ENCODE results near the gene PADI6.
"Not testable (repeated sequence)": the region's sequence is repeated elsewhere in the genome, so short reads cannot be mapped to it uniquely, and the experiment has no call there.

Gene PADI6

DNA sequence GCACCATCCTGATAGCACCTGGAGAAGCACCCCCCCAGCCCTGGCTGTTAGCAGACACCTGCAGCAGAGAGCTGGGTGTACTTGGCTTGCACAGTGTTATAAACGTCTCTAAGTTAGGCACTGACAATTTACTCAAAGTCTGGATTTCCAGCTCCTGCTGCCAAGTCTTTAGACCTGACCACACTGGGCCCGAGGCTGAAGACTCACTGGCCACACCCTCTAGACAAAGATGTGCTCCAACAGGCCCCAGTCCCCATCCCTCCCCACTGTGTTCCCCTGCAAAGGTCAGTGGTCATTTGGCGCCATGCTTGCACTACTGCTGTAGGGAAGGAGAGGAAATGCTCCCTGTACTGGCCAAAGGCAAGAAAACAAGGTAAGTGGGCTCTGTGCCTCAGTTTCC, 31.1 kb downstream of the PADI6 start:
- DNase-seq (ENCODE audit: insufficient read length, low spot score) = no peak
- FAIRE-seq = no peak

DNA sequence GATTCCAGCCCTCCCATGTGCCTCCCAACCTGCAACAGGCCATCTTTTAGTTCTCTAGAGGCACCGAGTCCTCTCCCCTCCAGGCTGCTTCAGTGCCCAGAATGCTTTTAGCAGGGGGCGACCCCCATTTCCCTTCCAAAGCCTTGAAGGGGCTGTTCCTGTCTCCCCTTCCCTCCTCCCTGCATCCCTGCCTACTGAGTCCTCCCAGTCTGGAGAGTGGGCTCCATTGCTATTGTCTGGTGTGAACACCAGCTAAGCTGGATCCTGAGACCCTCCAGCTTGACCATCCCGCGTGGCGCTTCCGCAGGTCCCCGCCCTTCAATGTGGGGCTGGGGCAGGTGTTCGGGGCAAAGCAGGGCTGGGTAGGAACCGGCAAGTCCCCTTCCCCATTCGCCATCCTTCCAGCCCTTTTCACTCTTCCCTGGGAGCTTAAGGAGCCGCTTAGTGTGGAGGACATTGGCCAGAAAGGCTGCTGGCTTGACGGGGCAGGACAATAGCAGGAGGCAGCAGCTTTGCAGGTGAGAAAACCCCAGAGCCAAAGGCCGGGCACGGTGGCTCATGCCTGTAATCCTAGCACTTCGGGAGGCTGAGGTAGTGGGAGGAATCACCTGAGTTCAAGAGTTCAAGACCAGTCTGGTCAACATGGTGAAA, 32.2 kb downstream of the PADI6 start:
- FAIRE-seq (no peak), DNase-seq (ENCODE audit: insufficient read length, low spot score) (no peak)

DNA sequence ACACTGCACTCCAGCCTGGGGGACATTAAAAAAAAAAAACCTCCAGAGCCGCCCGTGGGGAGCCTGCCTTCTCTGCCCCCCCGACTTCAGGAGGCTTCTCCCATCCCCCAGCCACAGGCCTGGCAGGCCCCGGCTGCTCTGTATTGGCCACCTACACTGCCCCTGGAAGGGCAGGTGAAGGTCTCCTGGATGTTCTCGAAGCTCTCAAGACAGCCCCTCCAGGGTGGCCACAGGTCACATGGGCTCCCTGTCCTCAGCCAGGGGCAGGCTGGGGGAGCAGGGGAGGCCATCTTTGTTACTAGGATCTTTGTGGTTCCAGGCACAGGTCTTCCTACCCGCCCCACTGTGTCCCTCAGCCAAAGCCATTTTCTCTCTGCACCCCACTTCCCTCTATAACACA, 32.8 kb downstream of the PADI6 start:
- FAIRE-seq (no peak), DNase-seq (ENCODE audit: insufficient read length, low spot score) (no peak)

DNA sequence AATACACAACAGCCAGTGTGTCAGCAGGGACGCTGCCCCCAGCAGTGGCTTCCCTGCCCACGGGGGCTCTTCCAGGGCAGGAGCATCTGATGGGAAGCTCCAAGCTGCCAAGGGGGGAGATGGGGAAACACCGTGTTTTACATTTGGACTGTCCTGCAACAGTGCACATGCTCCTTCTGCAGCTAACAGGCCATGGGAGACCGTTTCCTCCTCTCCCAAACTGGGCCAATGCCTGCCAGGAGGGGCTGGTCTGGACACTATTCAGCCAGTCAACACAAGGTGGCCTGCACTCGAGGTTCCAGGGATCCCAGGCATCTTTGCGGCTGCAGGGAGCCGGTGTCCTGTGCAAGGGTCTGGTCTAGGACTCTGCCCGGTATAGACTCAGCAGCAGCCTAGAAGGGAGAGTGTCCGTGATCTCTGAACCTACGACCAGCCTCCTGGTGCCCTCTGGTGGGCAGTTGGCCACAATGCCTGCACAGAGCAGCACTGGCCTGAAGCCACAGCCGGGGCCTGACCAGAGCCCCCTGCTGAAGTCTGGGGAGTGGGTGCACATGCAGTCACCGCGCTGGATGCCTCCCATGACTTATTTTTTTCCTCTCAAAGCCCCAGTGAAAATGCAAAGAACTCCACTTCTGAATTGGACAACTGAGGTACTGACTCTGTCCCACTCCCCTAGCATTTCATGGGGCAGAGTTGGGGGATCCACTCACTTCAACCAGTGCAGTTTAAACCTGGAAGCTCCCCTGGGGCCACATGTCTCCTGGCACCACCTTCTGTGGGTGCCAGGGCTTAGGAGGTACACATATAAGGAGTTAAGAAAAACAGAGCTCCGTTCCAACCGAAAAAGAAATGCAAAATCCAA, 34.1 kb downstream of the PADI6 start:
- FAIRE-seq (no peak), DNase-seq (ENCODE audit: insufficient read length, low spot score) (peak; percentile 70)

DNA sequence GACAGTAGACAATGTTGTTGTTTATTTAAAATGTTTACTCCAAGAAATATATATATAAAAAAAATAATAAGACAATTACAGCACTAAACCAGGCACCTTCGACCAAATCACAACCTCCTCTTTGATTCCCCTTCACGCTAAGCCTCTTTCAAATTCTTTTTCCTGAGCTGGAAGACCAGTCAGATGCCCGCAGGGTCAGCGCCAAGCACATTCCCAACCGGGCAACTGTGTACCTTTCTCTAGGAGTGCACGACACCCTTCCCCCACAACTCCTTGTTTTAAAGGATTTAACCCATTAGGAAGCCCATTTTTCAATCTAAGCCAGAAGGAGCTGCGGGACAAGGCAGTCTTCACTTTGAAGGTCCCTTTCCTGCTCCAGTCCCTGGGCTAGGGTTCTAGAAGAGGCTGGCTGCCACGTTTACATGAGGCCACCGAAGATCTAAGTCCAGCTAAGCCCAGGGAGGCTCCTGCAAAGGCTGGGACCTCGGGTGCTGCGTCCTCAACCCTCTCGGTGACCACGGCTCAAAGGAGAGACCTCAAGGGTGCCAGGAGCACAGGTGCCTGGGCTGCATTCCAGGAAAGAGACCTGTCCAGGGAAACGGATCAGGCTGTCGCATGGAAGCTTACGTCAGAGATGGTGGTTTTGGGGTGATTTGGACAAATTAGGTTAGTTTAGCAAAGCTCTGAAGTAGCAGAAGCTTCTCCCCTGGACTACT, 34.9 kb downstream of the PADI6 start:
- FAIRE-seq; DNase-seq (ENCODE audit: insufficient read length, low spot score): not testable (repeated sequence)

DNA sequence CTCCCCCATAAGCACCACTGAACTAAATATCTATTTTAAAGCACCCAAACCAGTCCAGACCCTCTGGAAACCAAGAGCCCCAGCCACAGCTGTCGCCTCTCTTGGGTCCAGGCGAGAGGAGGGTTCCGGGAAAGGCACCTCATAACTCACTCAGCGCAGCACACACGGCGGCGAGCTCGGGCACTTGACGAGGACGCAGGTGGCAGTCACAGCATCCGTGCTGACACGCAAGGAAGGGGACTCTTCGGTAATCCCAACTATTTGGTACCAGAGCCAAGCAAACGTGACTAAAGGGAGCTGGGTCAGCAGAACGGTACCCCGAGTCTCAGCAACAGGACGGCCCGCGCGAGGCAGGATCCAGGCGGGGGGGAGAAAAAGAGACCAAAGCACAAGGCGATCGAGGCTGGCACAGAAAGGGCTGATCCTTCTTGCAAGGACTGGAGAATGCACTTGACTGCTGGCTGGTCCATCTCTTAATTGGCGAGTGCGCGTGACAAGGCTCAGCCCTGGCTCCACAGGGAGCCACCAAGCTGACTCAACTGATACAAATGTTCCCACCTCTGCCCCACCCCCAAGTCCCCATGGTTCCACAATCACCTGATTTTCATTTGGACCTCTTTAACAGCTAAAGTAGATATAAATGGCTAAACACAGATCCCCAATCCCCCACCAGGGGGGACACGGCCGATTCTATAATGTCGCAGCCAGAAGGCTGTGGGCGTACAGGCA, 36.0 kb downstream of the PADI6 start:
- DNase-seq (ENCODE audit: insufficient read length, low spot score); FAIRE-seq: not testable (repeated sequence)

DNA sequence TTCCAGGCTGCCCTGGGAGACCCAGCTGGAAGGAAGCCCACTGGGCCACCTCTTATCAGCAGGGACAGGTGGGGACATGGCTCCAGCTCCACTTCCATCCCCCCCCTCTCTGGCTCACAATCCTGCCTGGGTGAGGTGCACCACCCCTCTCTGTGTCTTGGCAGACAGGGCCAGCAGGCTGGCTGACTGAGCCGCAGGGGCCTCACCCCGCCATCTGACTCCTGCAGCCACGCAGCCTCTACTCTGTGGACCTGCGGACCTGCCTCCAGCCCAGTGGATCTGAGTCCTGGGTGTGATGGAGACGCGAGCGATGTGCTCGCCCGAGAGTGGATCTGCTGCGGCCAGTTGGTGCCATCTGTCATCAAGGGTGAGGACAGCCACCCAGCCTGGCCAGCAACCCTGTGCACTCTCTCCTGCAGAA, 37.4 kb downstream of the PADI6 start:
- DNase-seq (ENCODE audit: insufficient read length, low spot score) (no peak), FAIRE-seq (no peak)

DNA sequence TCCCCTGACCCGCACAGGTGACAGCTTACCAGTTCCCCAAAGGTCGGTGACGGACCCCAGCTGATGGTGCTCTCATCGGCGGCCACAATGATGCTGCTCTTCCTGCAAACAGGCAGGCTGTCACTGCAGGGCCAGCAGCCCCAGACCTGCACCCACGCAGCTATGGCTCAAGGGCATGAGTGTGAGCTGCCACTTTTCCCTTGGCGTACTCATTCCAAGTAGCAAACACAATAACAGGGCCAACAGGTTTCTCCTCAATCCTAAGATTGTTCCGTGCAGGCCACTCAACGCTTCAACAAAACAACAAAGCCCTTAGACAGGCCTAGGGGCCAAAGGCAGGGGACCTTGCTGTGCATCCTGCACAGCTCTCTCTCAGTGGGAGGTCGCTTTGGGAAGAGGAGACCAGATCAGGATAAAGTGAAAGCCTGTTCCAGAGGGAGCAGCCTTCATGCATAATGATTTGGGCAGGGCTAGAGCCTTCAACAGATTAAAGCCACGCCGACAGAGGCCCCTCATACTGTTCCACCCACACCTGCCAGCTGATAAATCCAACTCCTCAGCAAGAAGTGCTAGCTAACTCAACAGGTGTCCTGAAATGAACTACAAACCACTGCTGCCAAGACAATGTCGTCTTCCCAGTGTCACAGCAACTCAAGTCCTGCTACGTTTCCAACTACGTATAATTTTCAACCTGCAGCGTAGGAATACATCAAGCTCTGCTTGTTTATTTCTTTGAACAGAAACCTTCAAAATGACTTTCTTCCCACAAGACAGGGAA, 40.3 kb downstream of the PADI6 start:
- FAIRE-seq (no peak), DNase-seq (ENCODE audit: insufficient read length, low spot score) (no peak)

DNA sequence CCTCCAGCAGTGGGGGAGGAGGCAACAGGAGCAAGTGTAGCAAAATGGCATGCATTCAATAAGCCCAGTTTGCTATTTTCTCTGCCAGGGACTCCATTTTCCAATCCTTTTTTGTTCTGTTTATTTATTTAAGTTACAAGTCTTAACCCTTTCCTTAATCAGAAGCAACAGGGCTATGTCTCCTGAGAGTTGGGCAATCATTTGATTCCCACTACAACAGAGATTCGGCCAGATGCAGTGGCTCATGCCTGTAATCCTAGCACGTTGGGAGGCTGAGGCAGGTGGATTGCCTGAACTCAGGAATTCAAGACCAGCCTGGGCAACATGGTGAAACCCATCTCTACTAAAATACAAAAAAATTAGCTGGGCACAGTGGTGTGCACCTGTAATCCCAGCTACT, 42.0 kb downstream of the PADI6 start:
- no peak for FAIRE-seq
- DNase-seq (ENCODE audit: insufficient read length, low spot score) = no peak

DNA sequence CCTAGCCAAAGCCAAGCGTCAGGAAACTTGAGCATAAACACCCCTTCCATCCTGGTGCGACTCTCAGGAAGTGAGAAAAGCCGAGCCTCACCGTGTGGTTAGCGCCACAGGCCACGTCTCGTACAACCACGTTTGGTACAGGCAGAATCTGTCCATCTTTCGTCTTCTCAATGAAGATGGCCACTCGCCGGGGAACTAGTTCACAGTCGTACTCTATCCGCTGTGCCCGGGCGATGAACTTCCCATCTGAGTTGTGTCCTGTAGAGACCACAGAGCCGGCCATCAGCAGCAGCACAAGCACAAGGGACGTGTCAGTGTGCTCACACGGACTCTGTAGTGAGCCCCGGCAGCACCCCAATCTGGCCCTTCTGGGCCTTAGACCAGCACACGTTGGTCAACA, 44.4 kb downstream of the PADI6 start:
- FAIRE-seq = no peak
- no peak for DNase-seq (ENCODE audit: insufficient read length, low spot score)

DNA sequence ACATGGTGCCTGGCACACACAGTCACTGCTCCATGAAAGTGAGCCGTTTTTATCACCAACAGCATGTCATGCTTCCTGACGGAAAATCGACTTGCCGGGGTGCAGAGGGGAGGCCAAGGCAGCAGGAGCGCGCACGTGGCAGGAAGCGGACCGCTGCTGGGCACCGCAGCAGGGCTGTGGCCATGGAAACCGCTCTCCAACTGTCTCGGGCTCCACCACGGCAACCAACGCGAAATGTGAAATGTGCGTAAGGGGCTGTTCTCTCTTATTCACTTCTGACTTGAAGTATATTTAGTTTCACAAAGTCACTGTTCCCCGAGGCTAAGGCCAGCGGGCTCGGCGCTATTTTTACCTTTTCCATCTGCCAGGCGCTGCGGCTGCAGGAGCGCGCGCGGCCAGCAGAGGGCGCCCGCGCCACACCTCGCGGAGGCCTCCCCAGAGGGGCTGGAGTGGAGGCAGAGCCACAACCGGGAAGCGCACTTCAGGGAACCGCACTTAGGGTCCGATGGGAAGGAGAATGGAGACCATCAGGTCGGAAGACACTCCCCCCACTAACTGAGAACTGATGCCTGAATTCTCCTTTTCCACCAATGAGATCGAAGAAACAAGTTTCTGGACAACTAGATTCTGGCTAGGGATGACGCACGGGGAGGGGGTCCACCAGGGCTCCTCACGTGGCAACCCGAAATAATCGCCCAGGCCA, 47.8 kb downstream of the PADI6 start:
- FAIRE-seq (peak; percentile 45), DNase-seq (ENCODE audit: insufficient read length, low spot score) (peak; percentile 78)

DNA sequence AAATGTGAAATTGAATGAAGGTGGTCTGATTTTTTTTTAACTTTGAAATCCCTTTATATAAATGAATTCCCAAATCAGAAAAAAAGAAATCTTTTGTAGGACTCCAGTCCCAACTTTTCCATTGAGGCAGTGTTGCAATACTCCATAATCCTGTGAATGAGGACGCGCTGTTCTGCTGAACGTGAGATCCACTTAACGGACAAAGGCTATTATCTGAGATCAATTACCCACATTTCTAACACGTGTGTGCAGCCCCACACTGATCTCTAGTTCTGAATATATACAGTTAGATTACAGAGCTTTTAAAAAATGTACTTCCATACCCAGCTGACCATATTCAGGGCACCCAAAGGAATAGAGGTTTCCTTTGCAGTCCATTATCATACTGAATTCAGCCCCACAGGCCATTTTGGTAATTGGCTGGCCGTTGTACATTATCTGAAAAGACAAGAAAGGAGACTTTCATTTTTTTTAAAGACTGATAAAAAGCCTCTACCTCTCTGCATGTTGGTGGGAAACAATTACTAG, 48.5 kb downstream of the PADI6 start:
- no peak for DNase-seq (ENCODE audit: insufficient read length, low spot score)
- no peak for FAIRE-seq

DNA sequence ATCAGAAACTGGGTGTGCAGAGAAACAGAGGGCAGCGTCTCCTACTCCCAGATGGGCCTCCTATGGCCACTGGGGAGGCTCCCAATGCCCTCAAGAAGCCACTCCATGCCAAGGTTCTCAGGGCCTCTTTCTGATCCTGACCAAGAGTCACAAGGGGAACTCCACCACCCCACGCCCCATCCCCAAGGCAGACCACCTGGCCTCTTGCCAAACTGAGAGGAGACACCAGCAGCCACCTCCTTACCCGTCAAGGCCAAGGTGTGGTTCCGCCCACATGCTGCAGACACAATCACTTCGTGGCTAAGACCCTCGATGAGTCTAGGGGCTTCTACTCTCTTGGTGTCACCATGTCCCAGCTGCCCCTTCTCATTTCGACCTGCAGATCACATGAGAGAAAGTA, 50.5 kb downstream of the PADI6 start:
- DNase-seq (ENCODE audit: insufficient read length, low spot score) (no peak), FAIRE-seq (no peak)

DNA sequence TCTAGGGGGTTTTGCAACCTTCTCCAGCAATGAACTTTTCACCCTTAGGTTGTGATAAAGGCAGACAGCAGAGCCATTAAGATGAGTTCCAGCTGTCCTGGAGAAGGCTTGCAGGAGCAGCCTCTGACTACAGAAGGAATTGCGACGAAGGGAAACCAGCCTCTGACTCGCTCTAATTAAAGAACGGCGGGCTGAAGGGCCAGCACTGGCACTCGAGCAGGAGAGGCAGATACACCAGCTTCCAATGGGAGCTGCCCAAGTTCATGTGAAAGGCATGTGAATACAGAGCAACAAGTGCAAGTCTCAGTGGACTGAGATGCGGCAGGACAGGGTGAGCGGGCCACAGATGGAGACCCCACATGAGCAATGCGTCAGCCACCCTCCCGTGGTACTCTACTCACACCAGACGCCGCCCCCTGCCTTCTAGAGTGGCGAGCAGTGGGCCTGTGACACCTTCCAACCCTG, 51.8 kb downstream of the PADI6 start:
- DNase-seq (ENCODE audit: insufficient read length, low spot score) (no peak), FAIRE-seq (no peak)

DNA sequence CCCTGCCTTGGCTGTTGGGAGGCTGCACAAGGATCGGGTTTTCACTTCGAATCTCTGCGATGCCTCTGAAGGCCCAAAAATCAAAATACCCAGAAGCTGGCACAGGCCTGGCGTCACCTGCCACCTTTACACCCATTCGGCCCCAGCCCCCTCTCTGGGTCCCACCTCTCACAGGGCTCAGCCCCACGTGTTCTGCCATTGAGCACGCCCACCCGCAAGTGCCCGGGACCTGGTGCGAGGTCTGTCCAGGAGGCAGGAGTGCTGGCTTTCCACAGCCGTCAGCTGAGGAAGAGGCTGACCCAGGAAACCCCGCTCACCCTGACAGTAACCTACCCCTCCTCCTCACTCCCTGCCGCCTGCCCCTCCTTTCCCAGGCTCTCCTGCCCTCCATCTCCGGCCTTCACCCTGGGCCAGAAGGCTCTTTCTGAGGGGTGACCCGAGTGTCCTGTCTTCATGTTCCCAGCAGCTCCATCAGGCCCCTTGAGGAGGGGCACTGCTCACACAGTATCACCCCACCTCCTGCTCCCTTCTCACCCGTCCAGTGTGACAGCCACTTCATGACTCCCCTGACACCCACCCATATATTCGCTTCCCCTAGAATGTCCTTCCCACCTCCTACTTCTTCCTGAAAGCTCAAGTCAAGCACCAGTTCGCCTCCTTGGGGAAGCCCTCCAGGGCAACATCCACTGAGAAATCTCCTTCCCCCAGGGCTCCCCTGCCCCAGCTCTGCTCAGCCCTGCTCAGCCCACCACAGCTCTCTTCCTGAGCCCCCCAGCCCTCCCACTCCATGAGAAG, 54.0 kb downstream of the PADI6 start:
- FAIRE-seq = no peak

DNA sequence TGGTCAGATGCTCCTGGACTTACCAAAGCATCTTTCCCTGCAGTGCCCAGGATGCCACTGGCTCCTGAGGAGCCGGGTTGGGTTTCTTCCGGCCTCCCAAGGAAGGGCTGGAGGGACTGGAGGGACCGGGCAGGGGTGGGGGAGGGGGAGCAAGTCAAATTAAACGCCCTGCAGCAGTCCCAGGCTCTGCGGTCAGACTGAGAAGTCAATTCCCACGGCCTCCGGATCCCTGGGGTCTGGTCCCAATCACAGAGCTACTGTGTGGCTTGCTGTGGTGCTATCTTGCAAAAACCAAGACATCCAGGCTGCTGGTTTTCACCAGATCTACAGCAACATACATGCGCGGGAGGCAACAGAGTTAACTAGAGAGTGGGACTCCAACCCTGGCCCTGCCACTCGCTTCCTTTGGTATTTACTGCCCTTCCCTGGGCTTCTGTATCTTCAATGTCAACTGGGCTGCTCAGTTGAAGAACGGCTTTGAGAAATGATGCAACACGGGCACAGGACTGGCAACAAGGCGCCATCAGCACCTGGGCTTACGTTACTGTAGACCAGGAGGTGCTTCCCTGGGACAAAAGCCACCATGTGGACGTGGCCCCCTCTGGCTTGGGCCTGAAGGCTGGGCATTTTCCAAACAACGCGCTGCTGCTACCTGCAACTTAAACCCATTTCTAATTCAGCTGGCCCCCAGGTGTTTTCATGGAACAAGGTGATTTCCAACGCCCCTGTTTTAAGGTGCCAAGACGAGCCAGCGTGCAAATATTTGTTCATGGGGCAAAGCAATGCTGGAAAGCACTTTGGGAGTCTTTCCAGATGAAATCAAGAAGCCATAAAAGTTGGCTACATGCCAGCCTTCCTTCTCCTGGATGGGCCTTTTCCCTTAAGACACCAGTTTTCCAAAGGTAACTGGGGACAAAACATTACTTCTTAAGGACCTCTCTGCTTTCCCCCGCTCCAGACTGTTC, 56.0 kb downstream of the PADI6 start:
- FAIRE-seq (no peak), DNase-seq (ENCODE audit: insufficient read length, low spot score) (no peak)

More for the DNA sequence above, 54.0 kb downstream of the PADI6 start:
- no peak for DNase-seq (ENCODE audit: insufficient read length, low spot score)

DNA sequence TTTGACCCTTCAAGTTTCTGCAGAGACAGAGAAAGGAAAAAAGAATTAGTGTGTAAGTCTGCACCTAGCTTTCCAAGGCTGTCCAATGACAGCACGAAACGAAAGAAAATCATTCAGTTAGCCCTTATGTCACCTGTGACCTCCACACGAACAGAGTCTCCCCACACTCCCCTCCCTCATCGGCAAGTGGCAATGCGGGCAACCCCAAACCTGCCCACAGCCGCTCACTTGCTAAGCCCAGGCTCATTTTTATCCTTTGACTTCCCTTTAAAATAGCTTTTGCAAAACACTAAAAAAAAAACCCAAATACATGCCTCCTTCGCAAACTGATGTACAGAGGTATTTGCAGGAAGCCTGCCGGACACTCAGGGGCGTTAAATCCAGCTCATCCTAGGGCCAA, 57.2 kb downstream of the PADI6 start:
- FAIRE-seq (no peak), DNase-seq (ENCODE audit: insufficient read length, low spot score) (no peak)

Data from GM19239 (cell line).